ENCODE measurements around the gene DYNLL1.

The DYNLL1 gene

DNA sequence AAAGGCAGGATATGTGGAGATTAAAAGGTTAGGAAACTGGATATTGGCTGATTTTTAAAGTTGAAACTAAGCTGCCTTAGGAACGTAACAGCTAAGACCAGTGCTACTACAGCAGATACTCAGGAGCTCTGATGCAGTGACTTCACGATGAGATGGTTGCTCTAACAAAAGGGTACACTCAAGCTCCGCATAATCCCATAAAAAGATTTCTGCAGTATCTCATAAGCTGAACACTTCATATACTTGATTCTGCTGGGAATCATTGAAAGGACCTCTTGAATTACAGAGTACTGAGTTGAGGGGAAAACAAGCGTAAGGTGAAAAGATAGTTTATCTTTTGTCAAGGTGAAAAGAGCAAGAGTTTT lies 41.9 kb downstream of the DYNLL1 start:
- no peaks in the 10 kb centered on the region for H3K9me3 Mint-ChIP-seq
- H3K36me3 Mint-ChIP-seq = peaks cover 44% of the 10 kb centered on the region
- peak overlapping the region; percentile 93 for H3K4me3 Mint-ChIP-seq
- H3K27ac Mint-ChIP-seq = peak overlapping the region; percentile 68
- CTCF ChIA-PET = interaction anchor here (1.1 kb wide), 1 partner anchor 213 kb away, joined by 4 read pairs; no protein-coding TSS in a partner anchor
- H3K4me1 Mint-ChIP-seq = peaks cover 61% of the 10 kb centered on the region
- DNase-seq = no peak
- no peaks in the 10 kb centered on the region for H3K27me3 Mint-ChIP-seq

GRCh38 chr12:120538281-120539156 lies 42.6 kb downstream of the DYNLL1 start:
- CTCF ChIA-PET = interaction anchor here (1.1 kb wide), 2 partner anchors 98 to 213 kb away, joined by 3 to 4 read pairs; no protein-coding TSS in a partner anchor
- Mint-ChIP-seq H3K27me3 (no peaks in the 10 kb centered on the region), H3K4me1 (peaks cover 58% of the 10 kb centered on the region), H3K27ac (peak overlapping the region; percentile 68), H3K9me3 (no peaks in the 10 kb centered on the region), H3K36me3 (peaks cover 45% of the 10 kb centered on the region), H3K4me3 (peak overlapping the region; percentile 93)
- DNase-seq = no peak

DNA sequence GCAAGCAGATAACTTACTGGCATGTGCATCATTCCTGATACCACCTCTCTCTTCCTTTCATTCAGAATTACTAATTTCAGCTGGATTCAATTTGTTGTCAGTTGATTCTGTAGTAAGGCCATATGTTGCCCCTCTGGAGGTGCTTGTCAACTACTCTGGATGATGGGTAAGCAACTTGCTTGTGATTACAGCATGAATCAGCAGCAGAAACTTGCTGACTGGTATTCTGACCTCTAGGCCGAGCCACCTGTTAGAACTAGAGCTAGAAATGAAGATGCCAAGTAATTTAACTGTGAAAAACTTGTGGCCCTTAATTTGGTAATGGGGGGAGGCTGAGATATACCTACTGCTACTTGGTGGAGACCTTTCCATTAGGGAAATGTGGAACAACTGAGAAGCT lies 43.4 kb downstream of the DYNLL1 start:
- Mint-ChIP-seq H3K4me1 (peaks cover 54% of the 10 kb centered on the region), H3K4me3 (no peak overlapping the region), H3K36me3 (peaks cover 45% of the 10 kb centered on the region), H3K9me3 (no peaks in the 10 kb centered on the region), H3K27ac (peak overlapping the region; percentile 68), H3K27me3 (no peaks in the 10 kb centered on the region)
- no peak for DNase-seq
- CTCF ChIA-PET = interaction anchor here (1.1 kb wide), 1 partner anchor 99 kb away, joined by 3 read pairs; no protein-coding TSS in a partner anchor

- H3K4me1 Mint-ChIP-seq = peaks cover 52% of the 10 kb centered on the region
- H3K27me3 Mint-ChIP-seq = no peaks in the 10 kb centered on the region
- no peaks in the 10 kb centered on the region for H3K9me3 Mint-ChIP-seq
- no peak overlapping the region for H3K4me3 Mint-ChIP-seq
- peaks cover 38% of the 10 kb centered on the region for H3K36me3 Mint-ChIP-seq
- H3K27ac Mint-ChIP-seq = no peak overlapping the region
- CTCF ChIA-PET = no interaction called here
- no peak for DNase-seq
Measured at GRCh38 chr12:120540445-120540844, 44.5 kb downstream of the DYNLL1 start.

GRCh38 chr12:120542166-120542565 lies 46.3 kb downstream of the DYNLL1 start:
- H3K4me1 Mint-ChIP-seq = peaks cover 37% of the 10 kb centered on the region
- H3K9me3 Mint-ChIP-seq = no peaks in the 10 kb centered on the region
- peaks cover 25% of the 10 kb centered on the region for H3K36me3 Mint-ChIP-seq
- H3K27ac Mint-ChIP-seq = no peak overlapping the region
- CTCF ChIA-PET = no interaction called here
- no peak for DNase-seq
- H3K27me3 Mint-ChIP-seq = no peaks in the 10 kb centered on the region
- no peak overlapping the region for H3K4me3 Mint-ChIP-seq

DNA sequence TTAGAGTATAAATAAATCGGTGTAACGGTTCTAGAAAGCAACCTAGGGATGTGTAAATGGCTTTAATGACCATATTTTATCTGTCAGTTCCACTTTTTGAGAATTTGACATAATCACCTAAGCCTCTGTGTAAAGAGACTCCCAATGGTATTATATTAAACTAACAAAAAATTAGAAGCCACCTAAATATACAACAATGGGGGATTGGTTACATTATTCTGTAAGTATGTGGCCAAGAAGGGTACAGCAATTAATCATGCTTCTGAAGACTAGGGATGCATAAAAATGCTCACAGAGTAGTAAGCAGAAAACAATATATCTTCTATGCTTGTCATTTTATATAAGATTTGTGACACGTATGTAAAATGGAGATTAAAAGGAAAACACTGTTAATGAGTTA lies 48.8 kb downstream of the DYNLL1 start:
- H3K27me3 Mint-ChIP-seq = no peaks in the 10 kb centered on the region

GRCh38 chr12:120546050-120546386 lies 50.1 kb downstream of the DYNLL1 start:
- no peaks in the 10 kb centered on the region for H3K9me3 Mint-ChIP-seq
- CTCF ChIA-PET = no interaction called here
- no peak for DNase-seq
- H3K27me3 Mint-ChIP-seq = no peaks in the 10 kb centered on the region
- H3K4me3 Mint-ChIP-seq = no peak overlapping the region
- no peak overlapping the region for H3K27ac Mint-ChIP-seq
- H3K36me3 Mint-ChIP-seq = peaks cover 4% of the 10 kb centered on the region
- H3K4me1 Mint-ChIP-seq = peaks cover 3% of the 10 kb centered on the region

More for the DNA sequence above, 48.8 kb downstream of the DYNLL1 start:
- Mint-ChIP-seq H3K4me3 (no peak overlapping the region), H3K36me3 (peaks cover 10% of the 10 kb centered on the region), H3K9me3 (no peaks in the 10 kb centered on the region), H3K4me1 (peaks cover 12% of the 10 kb centered on the region), H3K27ac (no peak overlapping the region)
- CTCF ChIA-PET = no interaction called here
- DNase-seq = no peak

Data from activated naive CD4-positive, alpha-beta T cell treated with anti-CD3 and anti-CD28 coated beads, Interleukin-2, amount 10 ng/mL, durations not matched to agents 7 days and 5 days (primary cell).